Measurements from ENCODE around the gene NR3C1.
"Not testable (repeated sequence)": the region's sequence is repeated elsewhere in the genome, so short reads cannot be mapped to it uniquely, and the experiment has no call there.

Gene NR3C1

DNA sequence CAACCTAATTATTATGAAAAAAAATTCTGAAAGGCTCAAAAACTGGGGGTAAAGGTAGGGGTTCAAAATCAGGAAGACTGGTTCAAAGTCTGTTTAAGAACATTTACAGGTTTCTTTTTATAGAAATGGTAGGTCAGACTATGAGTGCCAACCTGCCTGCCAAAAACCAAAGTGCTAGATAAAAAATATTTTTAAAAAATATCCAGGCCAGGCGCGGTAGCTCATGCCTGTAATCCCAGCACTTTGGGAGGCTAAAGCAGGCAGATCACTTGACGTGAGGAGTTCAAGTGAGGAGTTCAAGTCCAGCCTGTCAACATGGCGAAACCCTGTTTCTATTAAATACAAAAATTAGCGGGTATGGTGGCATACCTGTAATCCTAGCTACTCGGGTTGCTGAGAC lies 67.0 kb downstream of the NR3C1 start:
- no peak for DNase-seq (ENCODE audit: low read depth)

- DNase-seq (ENCODE audit: low read depth): no peak
Measured at GRCh38 chr5:143334903-143335302, 68.6 kb downstream of the NR3C1 start.

- DNase-seq (ENCODE audit: low read depth): not testable (repeated sequence)
Measured at GRCh38 chr5:143334380-143334779, 69.1 kb downstream of the NR3C1 start.

- DNase-seq (ENCODE audit: low read depth): no peak
Measured at GRCh38 chr5:143331956-143332355, 71.5 kb downstream of the NR3C1 start.

- DNase-seq (ENCODE audit: low read depth): no peak
Measured at GRCh38 chr5:143329843-143330242, 73.6 kb downstream of the NR3C1 start.

DNA sequence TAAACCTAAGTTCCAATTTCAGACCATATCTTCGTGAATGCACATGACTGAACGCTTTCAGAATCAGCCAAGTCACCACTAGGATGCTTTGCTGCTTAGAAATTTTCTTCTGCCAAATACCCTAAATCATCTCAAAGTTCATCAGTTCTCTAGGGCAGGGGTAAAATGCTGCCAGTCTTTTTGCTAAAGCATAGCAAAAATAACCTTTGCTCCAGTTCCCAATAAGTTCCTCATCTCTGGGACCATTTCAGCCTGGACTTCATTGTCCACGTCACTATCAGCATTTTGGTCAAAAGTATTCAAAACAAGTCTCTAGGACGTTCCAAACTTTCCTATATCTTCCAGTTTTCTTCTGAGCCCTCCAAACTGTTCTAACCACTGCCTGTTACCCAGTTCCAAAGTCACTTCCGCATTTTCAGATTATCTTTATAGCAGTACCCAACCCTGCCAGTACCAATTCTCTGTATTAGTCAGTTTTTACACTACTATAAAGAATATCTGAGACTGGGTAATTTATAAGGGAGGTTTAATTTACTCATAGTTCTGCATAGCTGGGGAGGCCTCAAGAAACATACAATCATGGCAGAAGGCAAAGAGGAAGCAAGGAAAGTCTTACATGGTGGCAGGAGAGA lies 74.8 kb downstream of the NR3C1 start:
- no peak for DNase-seq (ENCODE audit: low read depth)

- not testable (repeated sequence) for DNase-seq (ENCODE audit: low read depth)
Measured at GRCh38 chr5:143325086-143325485, 78.4 kb downstream of the NR3C1 start.

- DNase-seq (ENCODE audit: low read depth): not testable (repeated sequence)
Measured at GRCh38 chr5:143322931-143323630, 80.4 kb downstream of the NR3C1 start.

DNA sequence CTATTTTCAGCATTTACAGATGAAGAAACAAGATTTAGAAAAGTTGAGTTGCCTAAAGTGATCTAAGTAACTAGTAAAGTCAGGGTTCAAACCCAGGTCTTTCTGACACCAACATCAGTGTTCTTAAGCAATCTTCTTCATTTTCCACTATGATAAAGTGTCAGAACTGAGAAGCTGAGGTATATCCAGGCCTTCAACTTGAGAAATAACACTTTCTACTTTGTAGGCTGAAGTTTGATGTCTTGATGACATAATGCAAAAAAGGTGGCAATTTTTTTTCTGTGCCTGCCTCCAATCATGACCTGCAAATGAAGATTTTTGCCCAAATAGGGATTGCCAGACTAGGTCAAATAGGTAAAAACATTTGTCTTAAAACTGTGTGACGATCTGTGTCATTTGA lies 81.3 kb downstream of the NR3C1 start:
- DNase-seq (ENCODE audit: low read depth): no peak

GRCh38 chr5:143319437-143320227 lies 83.9 kb downstream of the NR3C1 start:
- DNase-seq (ENCODE audit: low read depth): no peak

DNA sequence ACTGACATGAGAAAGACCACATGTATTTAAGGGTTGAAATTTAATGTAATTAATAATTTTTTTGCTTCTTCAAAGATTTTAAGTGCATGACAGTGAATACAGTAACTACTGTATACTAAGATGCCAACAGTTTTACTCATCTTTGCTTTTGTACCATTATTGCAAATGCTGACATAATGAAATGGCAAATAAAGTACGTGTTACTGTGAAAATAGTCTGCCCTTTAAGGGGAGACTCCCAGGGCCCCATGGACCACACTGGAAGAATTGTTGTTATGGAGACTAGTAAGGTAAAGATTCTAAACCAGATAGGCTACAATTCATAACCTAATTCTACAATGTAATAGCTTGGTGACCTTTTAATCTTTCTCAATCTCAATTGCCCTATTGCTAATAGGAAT lies 84.7 kb downstream of the NR3C1 start:
- DNase-seq (ENCODE audit: low read depth): no peak

DNA sequence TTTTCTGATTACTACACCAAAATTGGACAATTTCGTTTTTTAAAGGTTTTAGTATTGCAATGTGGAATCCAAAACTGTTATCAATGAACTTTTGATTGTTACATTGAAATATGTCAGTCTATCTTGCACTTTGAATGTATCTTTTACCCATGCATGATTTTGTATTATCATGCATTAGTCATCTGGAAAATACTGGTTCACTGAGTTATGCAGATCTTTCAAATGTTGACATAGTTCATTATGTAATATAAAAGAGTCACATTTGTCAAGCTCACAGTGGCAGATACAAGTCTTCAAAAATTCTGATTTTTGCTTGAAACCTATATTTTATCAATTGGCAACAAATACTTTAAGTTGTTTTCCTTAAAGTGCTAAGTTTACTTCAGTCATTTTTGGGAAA lies 85.2 kb downstream of the NR3C1 start:
- no peak for DNase-seq (ENCODE audit: low read depth)

- DNase-seq (ENCODE audit: low read depth): no peak
Measured at GRCh38 chr5:143316844-143317631, 86.4 kb downstream of the NR3C1 start.

DNA sequence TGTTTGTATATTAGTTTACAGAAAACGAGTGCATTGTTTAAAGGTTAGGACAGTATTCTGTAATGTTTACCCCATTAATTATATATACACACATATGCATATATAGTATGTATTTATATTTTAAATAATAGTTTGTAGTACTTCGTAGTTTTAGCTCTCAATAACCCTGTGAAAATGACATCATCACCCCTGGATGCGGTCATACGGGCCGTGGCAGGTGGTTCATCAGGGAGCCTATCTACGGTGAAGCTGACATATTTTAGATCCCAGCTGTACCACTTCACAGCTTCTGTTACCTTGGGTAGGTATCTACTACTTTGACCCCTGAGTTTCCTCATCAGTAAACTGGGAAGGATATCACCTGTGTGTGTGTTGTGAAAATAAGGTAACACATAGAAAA lies 87.1 kb downstream of the NR3C1 start:
- no peak for DNase-seq (ENCODE audit: low read depth)

- no peak for DNase-seq (ENCODE audit: low read depth)
Measured at GRCh38 chr5:143315929-143316328, 87.6 kb downstream of the NR3C1 start.

DNA sequence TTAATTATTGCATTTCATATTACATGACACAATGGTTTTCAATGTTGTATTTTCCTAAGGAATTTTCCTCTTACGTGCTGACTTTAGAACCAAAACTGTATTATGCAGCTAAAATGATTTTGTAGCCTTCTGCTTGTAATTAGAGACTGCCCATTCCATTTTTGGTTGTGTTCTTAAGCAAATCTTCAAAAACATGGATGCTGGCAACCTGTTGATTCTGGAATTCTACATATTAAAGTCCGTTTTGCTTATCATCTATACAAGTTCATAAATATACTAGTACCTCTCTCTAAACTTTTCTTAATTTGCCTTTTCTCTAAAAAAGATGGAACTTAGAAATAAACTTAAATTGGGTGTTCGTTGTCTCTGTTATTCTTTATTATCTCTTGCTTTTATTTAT lies 88.3 kb downstream of the NR3C1 start:
- DNase-seq (ENCODE audit: low read depth): no peak

GRCh38 chr5:143314659-143315058 lies 88.8 kb downstream of the NR3C1 start:
- DNase-seq (ENCODE audit: low read depth): peak; percentile 63

- DNase-seq (ENCODE audit: low read depth): no peak
Measured at GRCh38 chr5:143314099-143314498, 89.4 kb downstream of the NR3C1 start.

GRCh38 chr5:143313298-143313852 lies 90.1 kb downstream of the NR3C1 start:
- no peak for DNase-seq (ENCODE audit: low read depth)

- no peak for DNase-seq (ENCODE audit: low read depth)
Measured at GRCh38 chr5:143312822-143313221, 90.7 kb downstream of the NR3C1 start.

GRCh38 chr5:143311955-143312354 lies 91.5 kb downstream of the NR3C1 start:
- peak; percentile 12 for DNase-seq (ENCODE audit: low read depth)

DNA sequence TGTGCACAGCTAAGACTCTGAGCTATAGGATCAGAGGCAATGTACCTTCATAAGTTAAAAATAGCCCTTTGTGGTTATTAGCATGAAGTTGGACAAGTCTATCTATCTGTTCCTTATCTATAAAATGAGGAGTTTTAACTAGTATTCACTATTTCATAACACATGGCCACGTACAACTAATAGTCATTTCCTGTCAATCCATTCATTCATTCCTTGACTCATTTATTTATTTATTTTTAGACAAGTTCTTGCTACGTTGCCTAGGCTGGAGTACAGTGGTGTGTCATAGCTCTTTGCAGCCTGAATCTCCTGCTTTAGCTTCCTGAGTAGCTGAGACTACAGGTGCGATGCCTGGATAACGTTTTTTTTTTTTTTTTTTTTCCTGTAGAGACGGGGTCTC lies 92.1 kb downstream of the NR3C1 start:
- peak; percentile 13 for DNase-seq (ENCODE audit: low read depth)

Data from GM04503 (cell line).